Loucy (cell line): ENCODE results near the gene ZNF326.

ENCODE experiments used
- H2AFZ ChIP-seq: fragments of 200-600 bp; sonication (generic); 2 replicates; pipeline ENCODE4 v1.6.0; 2016; ENCODE audit warnings: antibody characterized with exemption, mild to moderate bottlenecking, low read length, moderate library complexity
- H3F3A ChIP-seq: fragments of 200-600 bp; 2 replicates; pipeline ENCODE4 v1.6.0; 2016; ENCODE audit warnings: antibody characterized with exemption, low read depth, mild to moderate bottlenecking
- H3K27me3 ChIP-seq: fragments of 200-600 bp; sonication (generic); 2 replicates; pipeline ENCODE4 v1.6.1; 2014; ENCODE audit warnings: low read length, mild to moderate bottlenecking; ENCODE audit not compliant: insufficient read depth, poor library complexity, severe bottlenecking
- H3K36me3 ChIP-seq: fragments of 200-600 bp; sonication (generic); 2 replicates; pipeline ENCODE4 v1.6.1; 2016; ENCODE audit warnings: low read length; ENCODE audit not compliant: insufficient read depth
- H3K4me1 ChIP-seq: fragments of 200-600 bp; sonication (generic); 2 replicates; pipeline ENCODE4 v1.5.1; 2014; ENCODE audit warnings: low read length, mild to moderate bottlenecking; ENCODE audit not compliant: insufficient read depth, poor library complexity, severe bottlenecking
- H3K4me2 ChIP-seq: fragments of 200-600 bp; sonication (generic); 2 replicates; pipeline ENCODE4 v1.6.0; 2014; ENCODE audit warnings: antibody characterized with exemption, low read length, low read depth, mild to moderate bottlenecking; ENCODE audit not compliant: poor library complexity, severe bottlenecking
- H3K4me3 ChIP-seq: fragments of 200-600 bp; sonication (generic); 2 replicates; pipeline ENCODE4 v1.5.1; 2014; ENCODE audit warnings: low read length, mild to moderate bottlenecking, mixed read lengths; ENCODE audit not compliant: poor library complexity, severe bottlenecking
- H3K79me2 ChIP-seq: fragments of 200-600 bp; sonication (generic); 2 replicates; pipeline ENCODE4 v1.6.1; 2014; ENCODE audit warnings: low read length; ENCODE audit not compliant: insufficient read depth
- H3K9ac ChIP-seq: fragments of 200-600 bp; sonication (generic); 2 replicates; pipeline ENCODE4 v1.6.0; 2014; ENCODE audit warnings: mild to moderate bottlenecking, low read depth, low read length, moderate library complexity; ENCODE audit not compliant: poor library complexity, severe bottlenecking
- H3K9me2 ChIP-seq: fragments of 200-600 bp; sonication (generic); replicated peaks from 2 replicates; pipeline ENCODE4 v1.6.1; 2016; ENCODE audit warnings: low read depth, low read length, mixed read lengths
- H3K9me3 ChIP-seq: fragments of 200-600 bp; sonication (generic); 2 replicates; pipeline ENCODE4 v1.6.1; 2014; ENCODE audit warnings: mild to moderate bottlenecking, antibody characterized with exemption, low read length, low read depth; ENCODE audit not compliant: insufficient read depth
- H4K20me1 ChIP-seq: fragments of 200-600 bp; sonication (generic); 2 replicates; pipeline ENCODE4 v1.6.0; 2014; ENCODE audit warnings: antibody characterized with exemption, low read length, mild to moderate bottlenecking; ENCODE audit not compliant: insufficient read depth, poor library complexity, severe bottlenecking
- EZH2phosphoT487 ChIP-seq: fragments of 200-600 bp; IDR thresholded peaks from 2 replicates; pipeline ENCODE4 v1.6.1; 2018; ENCODE audit warnings: antibody characterized with exemption, mild to moderate bottlenecking, moderate library complexity, borderline replicate concordance
- TF ChIP-seq, protein P1 (sequence below): fragments of 200-600 bp; sonication (generic); conservative IDR thresholded peaks from 2 replicates; pipeline ENCODE4 v1.5.1; 2014; ENCODE audit warnings: mild to moderate bottlenecking, antibody characterized with exemption, low read length

The ZNF326 gene

DNA sequence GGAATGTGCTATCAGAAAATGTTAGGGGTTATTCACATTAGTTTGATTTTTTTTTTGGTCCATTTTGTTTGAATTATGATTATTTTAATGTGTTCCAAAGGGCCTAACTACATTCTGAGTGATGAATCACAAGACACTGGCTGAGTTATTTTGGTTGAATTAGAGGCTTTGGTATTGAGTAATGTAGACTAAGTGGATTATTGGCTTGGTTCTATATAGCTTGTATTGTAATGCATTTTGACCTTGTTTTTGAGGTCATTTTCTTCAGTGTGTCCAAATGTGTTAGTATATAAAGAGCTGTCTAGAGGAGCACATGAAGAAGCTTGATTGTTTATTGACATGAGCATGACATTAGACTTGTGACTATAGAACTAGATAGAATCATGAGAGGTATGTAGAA is 3.4 kb downstream of the ZNF326 start:
- Histone ChIP-seq H3K79me2 (peaks cover 83% of the 10 kb centered on the region), H3K36me3 (no peaks in the 10 kb centered on the region; the same call in 1 of the 2 replicates)

DNA sequence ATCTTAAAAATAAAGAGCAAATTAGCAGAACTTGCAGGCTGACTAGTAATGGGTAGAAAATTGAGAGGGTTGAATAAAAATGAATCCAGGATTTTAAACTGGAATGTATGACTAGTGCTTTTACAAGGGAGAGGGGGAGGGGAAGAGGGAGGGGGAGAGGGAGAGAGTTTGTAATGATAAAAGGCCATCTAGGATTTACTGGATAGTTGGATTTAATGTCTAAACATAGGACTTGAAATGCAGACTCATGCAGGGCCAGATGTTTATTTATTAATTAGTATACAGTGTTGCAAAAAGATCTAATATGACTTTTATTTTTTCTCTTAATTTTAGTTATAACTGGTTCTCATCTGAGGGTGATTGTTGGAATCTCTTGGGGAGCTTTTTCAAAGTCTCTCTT is 4.3 kb downstream of the ZNF326 start:
- Histone ChIP-seq H3K36me3 (no peaks in the 10 kb centered on the region; the same call in 1 of the 2 replicates), H3K4me3 (peak overlapping the region; percentile 94), H3K9me2 (no peaks in the 10 kb centered on the region), H3K79me2 (peaks cover 92% of the 10 kb centered on the region), H4K20me1 (peaks cover 86% of the 10 kb centered on the region), H3K4me1 (peaks cover 65% of the 10 kb centered on the region), H3K4me2 (peak overlapping the region; percentile 97), H3K9me3 (no peaks in the 10 kb centered on the region), H3K27me3 (no peaks in the 10 kb centered on the region), H3F3A (peaks cover 4% of the 10 kb centered on the region; the same call in 1 of the 2 replicates), H2AFZ (no peak overlapping the region), H3K9ac (peak overlapping the region; percentile 91)
- TF ChIP-seq, protein P1, sequence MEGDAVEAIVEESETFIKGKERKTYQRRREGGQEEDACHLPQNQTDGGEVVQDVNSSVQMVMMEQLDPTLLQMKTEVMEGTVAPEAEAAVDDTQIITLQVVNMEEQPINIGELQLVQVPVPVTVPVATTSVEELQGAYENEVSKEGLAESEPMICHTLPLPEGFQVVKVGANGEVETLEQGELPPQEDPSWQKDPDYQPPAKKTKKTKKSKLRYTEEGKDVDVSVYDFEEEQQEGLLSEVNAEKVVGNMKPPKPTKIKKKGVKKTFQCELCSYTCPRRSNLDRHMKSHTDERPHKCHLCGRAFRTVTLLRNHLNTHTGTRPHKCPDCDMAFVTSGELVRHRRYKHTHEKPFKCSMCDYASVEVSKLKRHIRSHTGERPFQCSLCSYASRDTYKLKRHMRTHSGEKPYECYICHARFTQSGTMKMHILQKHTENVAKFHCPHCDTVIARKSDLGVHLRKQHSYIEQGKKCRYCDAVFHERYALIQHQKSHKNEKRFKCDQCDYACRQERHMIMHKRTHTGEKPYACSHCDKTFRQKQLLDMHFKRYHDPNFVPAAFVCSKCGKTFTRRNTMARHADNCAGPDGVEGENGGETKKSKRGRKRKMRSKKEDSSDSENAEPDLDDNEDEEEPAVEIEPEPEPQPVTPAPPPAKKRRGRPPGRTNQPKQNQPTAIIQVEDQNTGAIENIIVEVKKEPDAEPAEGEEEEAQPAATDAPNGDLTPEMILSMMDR, result no peak
- no peak for TF ChIP-seq EZH2phosphoT487

More for the DNA sequence above, 3.4 kb downstream of the ZNF326 start:
- Histone ChIP-seq H3K27me3 (no peaks in the 10 kb centered on the region), H3K4me3 (peak overlapping the region; percentile 94), H3F3A (peaks cover 4% of the 10 kb centered on the region; the same call in 1 of the 2 replicates), H3K4me1 (peaks cover 64% of the 10 kb centered on the region), H3K4me2 (peak overlapping the region; percentile 97), H3K9ac (peak overlapping the region; percentile 91), H3K9me3 (no peaks in the 10 kb centered on the region), H4K20me1 (peaks cover 78% of the 10 kb centered on the region), H3K9me2 (no peaks in the 10 kb centered on the region), H2AFZ (no peak overlapping the region)
- TF ChIP-seq EZH2phosphoT487, result no peak
- TF ChIP-seq, protein P1, result no peak

DNA sequence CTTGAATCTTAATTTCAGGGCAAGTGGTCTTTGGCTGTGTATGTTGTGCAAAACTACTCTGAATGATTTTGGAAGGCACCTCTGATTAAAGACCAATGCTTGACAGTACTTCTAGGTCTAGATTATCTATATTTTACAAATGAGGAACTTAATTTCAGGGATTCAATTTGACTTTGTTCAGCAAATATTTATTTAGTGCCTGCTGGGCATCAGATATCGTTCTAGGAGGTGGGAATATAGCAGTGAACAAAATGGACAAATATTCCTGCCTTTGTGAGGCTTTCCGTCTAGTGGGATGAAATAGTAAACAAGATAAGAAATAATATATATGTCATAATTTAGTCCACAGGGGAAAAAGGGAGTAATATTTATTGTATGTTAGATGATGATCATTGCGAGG is 4.7 kb downstream of the ZNF326 start:
- Histone ChIP-seq H3K36me3 (no peaks in the 10 kb centered on the region; the same call in 1 of the 2 replicates), H3K9me3 (no peaks in the 10 kb centered on the region), H2AFZ (no peak overlapping the region), H3K4me1 (peaks cover 65% of the 10 kb centered on the region), H3K4me3 (peak overlapping the region; percentile 94), H3K4me2 (peak overlapping the region; percentile 97), H4K20me1 (peaks cover 90% of the 10 kb centered on the region), H3F3A (peaks cover 4% of the 10 kb centered on the region; the same call in 1 of the 2 replicates), H3K79me2 (peaks cover 95% of the 10 kb centered on the region), H3K9me2 (no peaks in the 10 kb centered on the region), H3K9ac (peak overlapping the region; percentile 91), H3K27me3 (no peaks in the 10 kb centered on the region)
- TF ChIP-seq, protein P1, result no peak
- TF ChIP-seq EZH2phosphoT487, result no peak
